K562 (cell line): ENCODE data around the gene YTHDF1. TPM values are rescaled to one million over a fixed set of nuclear protein-coding genes. Genes with fewer than 3 reads are reported as not detected.
A peak's percentile ranks its signal among the peaks of the same experiment; 100 is the strongest.

Source experiments
- ATF1 ChIP-seq, 2 experiments: fragments of 450-650 bp in 1 of 2; IDR thresholded peaks; 2 replicates each; pipeline ENCODE4 v1.6.1; 2016; ENCODE audit warnings: missing compliant biosample characterization in 1 of 2, missing genetic modification characterization in 1 of 2
- BACH1 ChIP-seq: fragments of 200-800 bp; sonication (Bioruptor generic); IDR thresholded peaks from 2 replicates; pipeline ENCODE4 v1.6.1; 2016; ENCODE audit warnings: missing genetic modification characterization, missing compliant biosample characterization
- CREB1 ChIP-seq, 2 experiments: sonication (generic) in 1 of 2; formaldehyde crosslinking in 1 of 2; IDR thresholded peaks; 2 replicates each; pipeline versions ENCODE4 v1.6.1 to v1.8.0; 2012 to 2022; ENCODE audit warnings: inconsistent platforms in 1 of 2, mild to moderate bottlenecking in 1 of 2, missing genetic modification reagents in 1 of 2, moderate library complexity in 1 of 2
- CREBBP ChIP-seq: IDR thresholded peaks from one replicate; pipeline ENCODE4 v1.6.1; 2012; ENCODE audit warnings: low read depth, mild to moderate bottlenecking, control low read depth, inconsistent platforms, low read length
- ESRRB ChIP-seq: fragments of 250-450 bp; sonication (Bioruptor Pico); IDR thresholded peaks from 2 replicates; pipeline ENCODE4 v1.5.0; 2020; ENCODE audit warnings: mild to moderate bottlenecking, moderate library complexity, borderline replicate concordance
- HLTF ChIP-seq: fragments of 450-650 bp; IDR thresholded peaks from 2 replicates; pipeline ENCODE4 v1.6.1; 2016
- KLF1 ChIP-seq: fragments of 450-650 bp; IDR thresholded peaks from 2 replicates; pipeline ENCODE4 v1.6.1; 2016; ENCODE audit warnings: missing genetic modification characterization, missing compliant biosample characterization
- LEF1 ChIP-seq: fragments of 450-650 bp; IDR thresholded peaks from 2 replicates; pipeline ENCODE4 v1.6.1; 2016; ENCODE audit warnings: mild to moderate bottlenecking
- PHF8 ChIP-seq: fragments of 200-600 bp; sonication (generic); IDR thresholded peaks from 2 replicates; pipeline ENCODE4 v1.6.1; 2012; ENCODE audit warnings: mixed run types, mild to moderate bottlenecking, inconsistent platforms, low read length, moderate library complexity, borderline replicate concordance
- RBM22 ChIP-seq: fragments of 200-400 bp; formaldehyde crosslinking; IDR thresholded peaks from 2 replicates; pipeline ENCODE4 v1.6.1; 2018; ENCODE audit warnings: low read length, low read depth; ENCODE audit not compliant: poor library complexity, severe bottlenecking
- SOX6 ChIP-seq: fragments of 450-650 bp; IDR thresholded peaks from 2 replicates; pipeline ENCODE4 v1.6.1; 2014; ENCODE audit warnings: mild to moderate bottlenecking
- TRIM28 ChIP-seq: fragments of 450-650 bp; IDR thresholded peaks from 2 replicates; pipeline ENCODE4 v1.6.1; 2017
- USF2 ChIP-seq: sonication (generic); formaldehyde crosslinking; IDR thresholded peaks from 2 replicates; pipeline ENCODE4 v1.5.0; 2020; ENCODE audit warnings: missing genetic modification reagents
- ZNF551 ChIP-seq: fragments of 250-450 bp; sonication (Bioruptor Pico); IDR thresholded peaks from 2 replicates; pipeline ENCODE4 v1.5.0; 2021; ENCODE audit warnings: mild to moderate bottlenecking, moderate library complexity
- ZNF644 ChIP-seq: fragments of 200-800 bp; sonication (Bioruptor generic); IDR thresholded peaks from 2 replicates; pipeline ENCODE4 v1.6.1; 2016; ENCODE audit warnings: low read depth, missing genetic modification characterization, missing compliant biosample characterization
- polyA plus RNA-seq, 8 experiments: library from polyadenylated mRNA; depleted of rRNA in 4 of 8; stranded (reverse) in 5 of 8; unstranded in 3 of 8; fragments of >200 nt; fragmentation: Nextera tagmentation in 2 of 8; fragmentation: Illumina TruSeq in 1 of 8; extraction: Ambion mirVana in 2 of 8; extraction: Trizol in 1 of 8; gene quantifications; 2 replicates each; pipeline versions ENCODE4 v1.2.1 to v1.2.3, GENCODE V29; 2011 to 2014; ENCODE audit warnings: inconsistent platforms in 1 of 8, missing spikeins in 1 of 8
- total RNA-seq, 7 experiments: library from RNA; depleted of rRNA in 6 of 7; stranded (reverse); fragments of >200 nt in 6 of 7; fragmentation: Illumina TruSeq in 2 of 7; extraction: Trizol in 2 of 7; gene quantifications; 2 replicates each; pipeline versions ENCODE4 v1.2.1 to v1.2.3, GENCODE V29; 2011 to 2021; ENCODE audit warnings: low replicate concordance in 1 of 7
- TF ChIP-seq, protein P1 (sequence below): fragments of 250-450 bp; sonication (Bioruptor Pico); IDR thresholded peaks from 2 replicates; pipeline ENCODE4 v1.9.0; 2021; ENCODE audit warnings: mild to moderate bottlenecking
- TF ChIP-seq, protein P2 (sequence below): fragments of 450-650 bp; IDR thresholded peaks from 2 replicates; pipeline ENCODE4 v1.6.1; 2016
- TF ChIP-seq, protein P3 (sequence below): fragments of 450-650 bp; IDR thresholded peaks from one replicate; pipeline ENCODE4 v1.6.1; 2018; ENCODE audit warnings: mild to moderate bottlenecking, moderate library complexity; ENCODE audit not compliant: partially characterized antibody
- TF ChIP-seq, protein P4 (sequence below), 3 experiments: IDR thresholded peaks in 2 of 3; conservative IDR thresholded peaks in 1 of 3; 2 replicates each; pipeline ENCODE4 v1.5.1; 2011 to 2012; ENCODE audit warnings: low read length in 3 of 3, mild to moderate bottlenecking in 3 of 3, control low read depth in 2 of 3, improper control_type of control experiment in 1 of 3, inconsistent platforms in 1 of 3, low read depth in 1 of 3, mixed read lengths in 1 of 3, moderate library complexity in 1 of 3; ENCODE audit not compliant: insufficient read depth in 2 of 3
- TF ChIP-seq, protein P5 (sequence below): fragments of 200-800 bp; sonication (Bioruptor generic); IDR thresholded peaks from 2 replicates; pipeline ENCODE4 v1.6.1; 2017; ENCODE audit warnings: missing genetic modification characterization, missing compliant biosample characterization

The YTHDF1 gene
- total and polyA plus RNA-seq, 9 of the 15 experiments (the other 6 are each of a cell fraction or from before 2014, with no cell fraction given) = 10.1 to 42.4 (median 27.8) TPM

DNA sequence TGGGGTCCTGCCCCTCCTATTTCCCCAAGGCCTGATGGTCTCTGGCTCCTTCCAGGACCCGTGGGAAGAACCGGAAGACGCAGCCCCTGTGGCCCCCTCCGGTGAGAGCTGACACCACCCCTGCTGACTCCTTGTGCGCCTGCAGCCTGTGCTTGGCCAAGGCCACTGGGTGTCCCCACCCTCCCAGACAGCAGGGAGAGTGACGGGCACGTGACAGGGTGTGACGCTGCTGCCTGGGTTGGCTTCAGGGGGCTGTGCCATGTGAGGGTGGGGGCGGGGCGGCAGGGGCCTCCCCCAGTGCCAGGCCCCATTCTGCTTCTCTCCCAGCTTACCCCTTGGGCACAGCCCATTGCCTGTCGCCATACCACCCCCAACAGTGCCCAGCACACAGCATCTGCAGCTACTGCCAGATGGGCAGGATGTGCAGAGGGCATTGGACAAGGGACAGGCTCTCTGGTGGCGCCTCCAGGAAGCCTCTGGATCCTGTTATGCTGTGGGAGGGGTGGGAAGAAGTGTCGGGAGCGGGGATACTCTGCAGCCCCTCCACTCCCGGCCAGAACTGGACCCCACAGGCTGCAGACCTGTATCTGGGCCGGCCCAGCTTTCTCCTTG is 22.7 kb upstream of the YTHDF1 start (continued):
- TF ChIP-seq CREBBP (no peak), CREB1 (IDR thresholded peaks at IDR 0.05) (peak; percentile 27; the same call in 1 of the 2 replicates), CREB1 (CRISPR knock-in tag; IDR thresholded peaks at IDR 0.05) (no peak), ESRRB (CRISPR knock-in tag) (no peak), PHF8 (no peak), KLF1 (tag) (no peak), RBM22 (no peak), BACH1 (no peak), USF2 (CRISPR knock-in tag) (peak; percentile 73), ZNF644 (tag) (no peak), ZNF551 (no peak), HLTF (no peak), SOX6 (no peak), LEF1 (no peak), TRIM28 (no peak), ATF1 (CRISPR knock-in tag; IDR thresholded peaks at IDR 0.05) (no peak), ATF1 (tag; IDR thresholded peaks at IDR 0.05) (0 out of 2 replicates have a peak, but pooled peaks have one; percentile 17)
- TF ChIP-seq, protein P1, sequence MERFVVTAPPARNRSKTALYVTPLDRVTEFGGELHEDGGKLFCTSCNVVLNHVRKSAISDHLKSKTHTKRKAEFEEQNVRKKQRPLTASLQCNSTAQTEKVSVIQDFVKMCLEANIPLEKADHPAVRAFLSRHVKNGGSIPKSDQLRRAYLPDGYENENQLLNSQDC = no peak
- TF ChIP-seq, protein P2, sequence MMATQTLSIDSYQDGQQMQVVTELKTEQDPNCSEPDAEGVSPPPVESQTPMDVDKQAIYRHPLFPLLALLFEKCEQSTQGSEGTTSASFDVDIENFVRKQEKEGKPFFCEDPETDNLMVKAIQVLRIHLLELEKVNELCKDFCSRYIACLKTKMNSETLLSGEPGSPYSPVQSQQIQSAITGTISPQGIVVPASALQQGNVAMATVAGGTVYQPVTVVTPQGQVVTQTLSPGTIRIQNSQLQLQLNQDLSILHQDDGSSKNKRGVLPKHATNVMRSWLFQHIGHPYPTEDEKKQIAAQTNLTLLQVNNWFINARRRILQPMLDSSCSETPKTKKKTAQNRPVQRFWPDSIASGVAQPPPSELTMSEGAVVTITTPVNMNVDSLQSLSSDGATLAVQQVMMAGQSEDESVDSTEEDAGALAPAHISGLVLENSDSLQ = peak; percentile 9; the same call in 1 of the 2 replicates
- TF ChIP-seq, protein P3, sequence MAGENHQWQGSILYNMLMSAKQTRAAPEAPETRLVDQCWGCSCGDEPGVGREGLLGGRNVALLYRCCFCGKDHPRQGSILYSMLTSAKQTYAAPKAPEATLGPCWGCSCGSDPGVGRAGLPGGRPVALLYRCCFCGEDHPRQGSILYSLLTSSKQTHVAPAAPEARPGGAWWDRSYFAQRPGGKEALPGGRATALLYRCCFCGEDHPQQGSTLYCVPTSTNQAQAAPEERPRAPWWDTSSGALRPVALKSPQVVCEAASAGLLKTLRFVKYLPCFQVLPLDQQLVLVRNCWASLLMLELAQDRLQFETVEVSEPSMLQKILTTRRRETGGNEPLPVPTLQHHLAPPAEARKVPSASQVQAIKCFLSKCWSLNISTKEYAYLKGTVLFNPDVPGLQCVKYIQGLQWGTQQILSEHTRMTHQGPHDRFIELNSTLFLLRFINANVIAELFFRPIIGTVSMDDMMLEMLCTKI = no peak
- TF ChIP-seq, protein P4, sequence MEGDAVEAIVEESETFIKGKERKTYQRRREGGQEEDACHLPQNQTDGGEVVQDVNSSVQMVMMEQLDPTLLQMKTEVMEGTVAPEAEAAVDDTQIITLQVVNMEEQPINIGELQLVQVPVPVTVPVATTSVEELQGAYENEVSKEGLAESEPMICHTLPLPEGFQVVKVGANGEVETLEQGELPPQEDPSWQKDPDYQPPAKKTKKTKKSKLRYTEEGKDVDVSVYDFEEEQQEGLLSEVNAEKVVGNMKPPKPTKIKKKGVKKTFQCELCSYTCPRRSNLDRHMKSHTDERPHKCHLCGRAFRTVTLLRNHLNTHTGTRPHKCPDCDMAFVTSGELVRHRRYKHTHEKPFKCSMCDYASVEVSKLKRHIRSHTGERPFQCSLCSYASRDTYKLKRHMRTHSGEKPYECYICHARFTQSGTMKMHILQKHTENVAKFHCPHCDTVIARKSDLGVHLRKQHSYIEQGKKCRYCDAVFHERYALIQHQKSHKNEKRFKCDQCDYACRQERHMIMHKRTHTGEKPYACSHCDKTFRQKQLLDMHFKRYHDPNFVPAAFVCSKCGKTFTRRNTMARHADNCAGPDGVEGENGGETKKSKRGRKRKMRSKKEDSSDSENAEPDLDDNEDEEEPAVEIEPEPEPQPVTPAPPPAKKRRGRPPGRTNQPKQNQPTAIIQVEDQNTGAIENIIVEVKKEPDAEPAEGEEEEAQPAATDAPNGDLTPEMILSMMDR (IDR thresholded peaks at IDR 0.05 in 2 of 3, conservative IDR thresholded peaks at IDR 0.05 in 1 of 3; ENCODE audit: insufficient read depth in 2 of 3, low read depth in 1 of 3, low read length in 3 of 3) = peak in 2 of 3 experiments; percentile 36 to 65; a peak in 4 of 6 replicates
- TF ChIP-seq, protein P5, sequence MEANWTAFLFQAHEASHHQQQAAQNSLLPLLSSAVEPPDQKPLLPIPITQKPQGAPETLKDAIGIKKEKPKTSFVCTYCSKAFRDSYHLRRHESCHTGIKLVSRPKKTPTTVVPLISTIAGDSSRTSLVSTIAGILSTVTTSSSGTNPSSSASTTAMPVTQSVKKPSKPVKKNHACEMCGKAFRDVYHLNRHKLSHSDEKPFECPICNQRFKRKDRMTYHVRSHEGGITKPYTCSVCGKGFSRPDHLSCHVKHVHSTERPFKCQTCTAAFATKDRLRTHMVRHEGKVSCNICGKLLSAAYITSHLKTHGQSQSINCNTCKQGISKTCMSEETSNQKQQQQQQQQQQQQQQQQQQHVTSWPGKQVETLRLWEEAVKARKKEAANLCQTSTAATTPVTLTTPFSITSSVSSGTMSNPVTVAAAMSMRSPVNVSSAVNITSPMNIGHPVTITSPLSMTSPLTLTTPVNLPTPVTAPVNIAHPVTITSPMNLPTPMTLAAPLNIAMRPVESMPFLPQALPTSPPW (CRISPR knock-in tag) = peak; percentile 21; the same call in 1 of the 2 replicates
